ENCODE measurements around the gene GABRG3.

The GABRG3 gene

GRCh38 chr15:27490867-27491595, 520.0 kb downstream of the GABRG3 start:
- no peak for DNase-seq (ENCODE audit: low read depth in 1 of 2, low spot score in 1 of 2)

- no peak for DNase-seq (ENCODE audit: low read depth in 1 of 2, low spot score in 1 of 2)
These were observed 521.0 kb downstream of the GABRG3 start for GRCh38 chr15:27491666-27492621.

GRCh38 chr15:27495963-27496459, 525.0 kb downstream of the GABRG3 start:
- no peak for DNase-seq (ENCODE audit: low read depth in 1 of 2, low spot score in 1 of 2)

- no peak for DNase-seq (ENCODE audit: low read depth in 1 of 2, low spot score in 1 of 2)
These were observed 527.7 kb downstream of the GABRG3 start for GRCh38 chr15:27498700-27499099.

- DNase-seq (ENCODE audit: low read depth in 1 of 2, low spot score in 1 of 2), result no peak
These were observed 528.2 kb downstream of the GABRG3 start for GRCh38 chr15:27499191-27499590.

- DNase-seq (ENCODE audit: low read depth in 1 of 2, low spot score in 1 of 2), result no peak
These were observed 528.7 kb downstream of the GABRG3 start for GRCh38 chr15:27499719-27500118.

- no peak for DNase-seq (ENCODE audit: low read depth in 1 of 2, low spot score in 1 of 2)
These were observed 529.2 kb downstream of the GABRG3 start for GRCh38 chr15:27500206-27500605.

- no peak for DNase-seq (ENCODE audit: low read depth in 1 of 2, low spot score in 1 of 2)
These were observed 535.8 kb downstream of the GABRG3 start for GRCh38 chr15:27506752-27507151.

GRCh38 chr15:27509014-27509413, 538.0 kb downstream of the GABRG3 start:
- DNase-seq (ENCODE audit: low read depth in 1 of 2, low spot score in 1 of 2), result no peak

- no peak for DNase-seq (ENCODE audit: low read depth in 1 of 2, low spot score in 1 of 2)
These were observed 541.5 kb downstream of the GABRG3 start for GRCh38 chr15:27512281-27513001.

- no peak for DNase-seq (ENCODE audit: low read depth in 1 of 2, low spot score in 1 of 2)
These were observed 543.5 kb downstream of the GABRG3 start for GRCh38 chr15:27514526-27514925.

- DNase-seq (ENCODE audit: low read depth in 1 of 2, low spot score in 1 of 2), result no peak
These were observed 556.6 kb downstream of the GABRG3 start for GRCh38 chr15:27527490-27528067.

GRCh38 chr15:27529399-27529798, 558.4 kb downstream of the GABRG3 start:
- DNase-seq (ENCODE audit: low read depth in 1 of 2, low spot score in 1 of 2), result no peak

- DNase-seq (ENCODE audit: low read depth in 1 of 2, low spot score in 1 of 2), result no peak
These were observed 560.0 kb downstream of the GABRG3 start for GRCh38 chr15:27530994-27531393.

- no peak for DNase-seq (ENCODE audit: low read depth in 1 of 2, low spot score in 1 of 2)
These were observed 561.4 kb downstream of the GABRG3 start for GRCh38 chr15:27532358-27532757.

GRCh38 chr15:27535445-27536129, 564.6 kb downstream of the GABRG3 start:
- DNase-seq (ENCODE audit: low read depth in 1 of 2, low spot score in 1 of 2), result no peak

GRCh38 chr15:27538325-27538724, 567.3 kb downstream of the GABRG3 start:
- DNase-seq (ENCODE audit: low read depth in 1 of 2, low spot score in 1 of 2), result no peak

- no peak for DNase-seq (ENCODE audit: low read depth in 1 of 2, low spot score in 1 of 2)
These were observed 570.6 kb downstream of the GABRG3 start for GRCh38 chr15:27541581-27541980.

GRCh38 chr15:27545494-27546255, 574.7 kb downstream of the GABRG3 start:
- no peak for DNase-seq (ENCODE audit: low read depth in 1 of 2, low spot score in 1 of 2)

- no peak for DNase-seq (ENCODE audit: low read depth in 1 of 2, low spot score in 1 of 2)
These were observed 578.8 kb downstream of the GABRG3 start for GRCh38 chr15:27549746-27550145.
